Keratinocyte (primary cell): ENCODE results near the gene CDYL. TPM values are rescaled to one million over a fixed set of nuclear protein-coding genes. Genes with fewer than 3 reads are reported as not detected.

Experiments
- DNase-seq: peaks from one replicate; pipeline ENCODE4 v3.0.0-alpha.2; 2011; ENCODE audit warnings: low read depth, missing footprints, low spot score
- FAIRE-seq: peaks from 2 replicates; lab custom pipeline; 2011; peaks lifted over from hg19 to GRCh38; lab: Jason Lieb, UNC
- H2AFZ ChIP-seq: 2 replicates; pipeline ENCODE4 v1.6.0; 2012; ENCODE audit warnings: low read length, control low read depth, inconsistent platforms; ENCODE audit not compliant: control insufficient read depth
- H3K27ac ChIP-seq: 2 replicates; pipeline ENCODE4 v1.5.1; 2011; ENCODE audit warnings: low read length; ENCODE audit not compliant: control insufficient read depth, insufficient read depth
- H3K27me3 ChIP-seq: 3 replicates; pipeline ENCODE4 v1.6.0; 2011; ENCODE audit warnings: low read length; ENCODE audit not compliant: control insufficient read depth, insufficient read depth; ENCODE audit errors: extremely low read depth
- H3K36me3 ChIP-seq, 2 experiments: 2 replicates in 1 of 2; 3 replicates in 1 of 2; pipeline ENCODE4 v1.5.1; 2011; ENCODE audit warnings: low read length in 2 of 2, mild to moderate bottlenecking in 1 of 2; ENCODE audit not compliant: control insufficient read depth in 2 of 2, insufficient read depth in 2 of 2; ENCODE audit errors: extremely low read depth in 1 of 2
- H3K4me1 ChIP-seq: 3 replicates; pipeline ENCODE4 v1.5.1; 2011; ENCODE audit warnings: low read length; ENCODE audit not compliant: control insufficient read depth, insufficient read depth; ENCODE audit errors: extremely low read depth
- H3K4me2 ChIP-seq: 3 replicates; pipeline ENCODE4 v1.6.0; 2011; ENCODE audit warnings: low read depth, low read length; ENCODE audit not compliant: control insufficient read depth, insufficient read depth; ENCODE audit errors: extremely low read depth
- H3K4me3 ChIP-seq, 3 experiments: fragments of 200-600 bp in 1 of 3; sonication (generic) in 1 of 3; 2 replicates in 2 of 3; 3 replicates in 1 of 3; pipeline ENCODE4 v1.5.1; 2011 to 2016; ENCODE audit warnings: low read length in 3 of 3, mild to moderate bottlenecking in 3 of 3, control low read depth in 2 of 3, inconsistent platforms in 1 of 3, low read depth in 1 of 3, mixed read lengths in 1 of 3, mixed run types in 1 of 3, moderate library complexity in 1 of 3; ENCODE audit not compliant: control insufficient read depth in 2 of 3, insufficient read depth in 2 of 3; ENCODE audit errors: extremely low read depth in 1 of 3
- H3K79me2 ChIP-seq: 2 replicates; pipeline ENCODE4 v1.6.0; 2012; ENCODE audit warnings: low read length; ENCODE audit not compliant: control insufficient read depth, insufficient read depth
- H3K9ac ChIP-seq: 3 replicates; pipeline ENCODE4 v1.6.0; 2011; ENCODE audit warnings: low read length; ENCODE audit not compliant: control insufficient read depth, insufficient read depth; ENCODE audit errors: extremely low read depth
- H3K9me1 ChIP-seq: 3 replicates; pipeline ENCODE4 v1.6.0; 2011; ENCODE audit warnings: low read length; ENCODE audit not compliant: control insufficient read depth, insufficient read depth; ENCODE audit errors: extremely low read depth
- H3K9me3 ChIP-seq: 2 replicates; pipeline ENCODE4 v1.5.1; 2012; ENCODE audit warnings: low read depth, low read length; ENCODE audit not compliant: control insufficient read depth
- H4K20me1 ChIP-seq: 3 replicates; pipeline ENCODE4 v1.6.0; 2011; ENCODE audit warnings: low read length; ENCODE audit not compliant: control insufficient read depth, insufficient read depth; ENCODE audit errors: extremely low read depth
- CTCF ChIP-seq, 3 experiments: IDR thresholded peaks in 1 of 3; conservative IDR thresholded peaks in 1 of 3; optimal IDR thresholded peaks in 1 of 3; 2 replicates in 2 of 3; 3 replicates in 1 of 3; pipeline versions ENCODE3 to v1.5.1; 2011; ENCODE audit warnings: low read length in 3 of 3, mild to moderate bottlenecking in 3 of 3, moderate library complexity in 2 of 3, control low read depth in 1 of 3, inconsistent platforms in 1 of 3; ENCODE audit not compliant: insufficient read depth in 2 of 3; ENCODE audit errors: extremely low read depth in 1 of 3
- EZH2 ChIP-seq: IDR thresholded peaks from one replicate; pipeline ENCODE4 v1.6.1; 2012; ENCODE audit warnings: inconsistent platforms, mild to moderate bottlenecking, low read length, moderate library complexity
- dilution Hi-C: fragments of 300-500 bp; cut with MboI; formaldehyde crosslinking; loops from one replicate; pipeline ENCODE4 v1.7.0; 2020; ENCODE audit warnings: low sequenced_read_pairs; ENCODE audit not compliant: extremely low pct_ligation_motif_present
- polyA plus RNA-seq, 5 experiments: library from polyadenylated mRNA; depleted of rRNA in 3 of 5; stranded (reverse) in 3 of 5; stranded (forward) in 1 of 5; unstranded in 1 of 5; fragments of >200 nt; gene quantifications; 1 replicate in 1 of 5; 2 replicates in 3 of 5; 3 replicates in 1 of 5; pipeline versions ENCODE4 v1.2.1 to v1.2.3, GENCODE V29; 2011 to 2012; ENCODE audit warnings: missing spikeins in 2 of 5, low read depth in 1 of 5, low replicate concordance in 1 of 5

Gene CDYL
- polyA plus RNA-seq, 1 donor (not counting 4 experiments of a cell fraction or from before 2014, with no cell fraction given): 48.0 TPM

- no peak overlapping the region for H3K9ac ChIP-seq
- peaks cover 77% of the 10 kb centered on the region for H3K79me2 ChIP-seq
- H3K27me3 ChIP-seq: no peaks in the 10 kb centered on the region
- H3K27ac ChIP-seq: no peak overlapping the region
- peaks cover 0 to 4% of the 10 kb centered on the region in 2 experiments for H3K36me3 ChIP-seq
- H3K9me1 ChIP-seq: peaks cover 2% of the 10 kb centered on the region
- TF ChIP-seq CTCF (optimal IDR thresholded peaks at IDR 0.05 in 1 of 3, IDR thresholded peaks at IDR 0.05 in 1 of 3, conservative IDR thresholded peaks at IDR 0.05 in 1 of 3; ENCODE audit: extremely low read depth in 1 of 3, insufficient read depth in 2 of 3, low read length in 3 of 3) (no peak), EZH2 (no peak)
- dilution Hi-C loops: no loop called here
- DNase-seq (no peak), FAIRE-seq (no peak)
- H3K4me3 ChIP-seq: no peak overlapping the region
- no peak overlapping the region for H3K4me2 ChIP-seq
- no peaks in the 10 kb centered on the region for H3K4me1 ChIP-seq
- H3K9me3 ChIP-seq: no peaks in the 10 kb centered on the region
- no peak overlapping the region for H2AFZ ChIP-seq
- H4K20me1 ChIP-seq: peaks cover 5% of the 10 kb centered on the region
Measured at GRCh38 chr6:4920914-4921410, 144.8 kb downstream of the CDYL start.

- H4K20me1 ChIP-seq: peaks cover 5% of the 10 kb centered on the region
- H3K36me3 ChIP-seq: peaks cover 0 to 4% of the 10 kb centered on the region in 2 experiments
- H3K27me3 ChIP-seq: no peaks in the 10 kb centered on the region
- DNase-seq: no peak
- H3K79me2 ChIP-seq: peaks cover 75% of the 10 kb centered on the region
- no peaks in the 10 kb centered on the region for H3K9me3 ChIP-seq
- H2AFZ ChIP-seq: no peak overlapping the region
- H3K9ac ChIP-seq: no peak overlapping the region
- H3K4me2 ChIP-seq: no peak overlapping the region
- no peak overlapping the region for H3K4me3 ChIP-seq
- TF ChIP-seq CTCF (optimal IDR thresholded peaks at IDR 0.05 in 1 of 3, IDR thresholded peaks at IDR 0.05 in 1 of 3, conservative IDR thresholded peaks at IDR 0.05 in 1 of 3; ENCODE audit: extremely low read depth in 1 of 3, insufficient read depth in 2 of 3, low read length in 3 of 3): no peak
- no peak for TF ChIP-seq EZH2
- dilution Hi-C loops: no loop called here
- peaks cover 2% of the 10 kb centered on the region for H3K9me1 ChIP-seq
- no peak overlapping the region for H3K27ac ChIP-seq
- no peaks in the 10 kb centered on the region for H3K4me1 ChIP-seq
- no peak for FAIRE-seq
Measured at GRCh38 chr6:4922488-4923037, 146.4 kb downstream of the CDYL start.
